RWPE1 (cell line): ENCODE measurements around the gene DEXI.
"Not testable (repeated sequence)": the region's sequence is repeated elsewhere in the genome, so short reads cannot be mapped to it uniquely, and the experiment has no call there.

Experiments
- CTCF ChIA-PET: fragments of 350-600 bp; sonication (Branson Sonifier 250); formaldehyde crosslinking; extraction: SDS; loops from one replicate; lab custom pipeline; 2021; lab: Yijun Ruan, JAX
- POLR2A ChIA-PET: fragments of 400-600 bp; formaldehyde crosslinking; extraction: SDS; loops from one replicate; lab custom pipeline; 2020; ENCODE audit warnings: antibody characterized with exemption; ENCODE audit not compliant: low non-redundant PET; lab: Yijun Ruan, JAX
- DNase-seq: peaks from one replicate; pipeline ENCODE4 v3.0.0; 2012; ENCODE audit warnings: low spot score
- H3K27ac ChIP-seq: fragments of 450-650 bp; 2 replicates; pipeline ENCODE4 v1.5.1; 2017
- TF ChIP-seq, protein P1 (sequence below): fragments of 450-650 bp; conservative IDR thresholded peaks from 2 replicates; pipeline ENCODE4 v1.5.1; 2017; ENCODE audit warnings: low read depth, mild to moderate bottlenecking

DEXI gene

DNA sequence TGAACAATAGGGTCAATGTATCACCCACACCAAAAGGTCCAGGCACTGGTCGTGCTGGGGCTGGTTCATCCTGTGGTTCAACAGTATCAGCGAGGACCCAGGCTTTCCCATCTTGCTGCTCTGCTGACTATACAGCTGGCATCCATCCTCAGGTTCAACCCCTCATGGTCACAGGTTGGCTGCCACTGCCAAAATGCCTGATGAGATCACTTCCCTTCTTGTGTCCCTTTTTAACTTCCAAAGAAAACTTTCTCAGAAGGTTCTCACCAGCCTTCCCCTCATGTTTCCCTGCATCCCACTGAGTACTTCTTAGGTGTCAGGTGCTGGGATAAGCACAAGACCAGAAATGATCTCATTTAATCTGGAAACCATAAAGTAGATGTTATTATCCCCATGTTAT, 27.8 kb upstream of the DEXI start:
- POLR2A ChIA-PET: no interaction called here
- DNase-seq: no peak
- no peak overlapping the region for H3K27ac ChIP-seq
- TF ChIP-seq, protein P1, sequence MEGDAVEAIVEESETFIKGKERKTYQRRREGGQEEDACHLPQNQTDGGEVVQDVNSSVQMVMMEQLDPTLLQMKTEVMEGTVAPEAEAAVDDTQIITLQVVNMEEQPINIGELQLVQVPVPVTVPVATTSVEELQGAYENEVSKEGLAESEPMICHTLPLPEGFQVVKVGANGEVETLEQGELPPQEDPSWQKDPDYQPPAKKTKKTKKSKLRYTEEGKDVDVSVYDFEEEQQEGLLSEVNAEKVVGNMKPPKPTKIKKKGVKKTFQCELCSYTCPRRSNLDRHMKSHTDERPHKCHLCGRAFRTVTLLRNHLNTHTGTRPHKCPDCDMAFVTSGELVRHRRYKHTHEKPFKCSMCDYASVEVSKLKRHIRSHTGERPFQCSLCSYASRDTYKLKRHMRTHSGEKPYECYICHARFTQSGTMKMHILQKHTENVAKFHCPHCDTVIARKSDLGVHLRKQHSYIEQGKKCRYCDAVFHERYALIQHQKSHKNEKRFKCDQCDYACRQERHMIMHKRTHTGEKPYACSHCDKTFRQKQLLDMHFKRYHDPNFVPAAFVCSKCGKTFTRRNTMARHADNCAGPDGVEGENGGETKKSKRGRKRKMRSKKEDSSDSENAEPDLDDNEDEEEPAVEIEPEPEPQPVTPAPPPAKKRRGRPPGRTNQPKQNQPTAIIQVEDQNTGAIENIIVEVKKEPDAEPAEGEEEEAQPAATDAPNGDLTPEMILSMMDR: no peak
- CTCF ChIA-PET: interaction anchor here (1.3 kb wide), 1 partner anchor 171 kb away, joined by 6 read pairs; no protein-coding TSS in a partner anchor

DNA sequence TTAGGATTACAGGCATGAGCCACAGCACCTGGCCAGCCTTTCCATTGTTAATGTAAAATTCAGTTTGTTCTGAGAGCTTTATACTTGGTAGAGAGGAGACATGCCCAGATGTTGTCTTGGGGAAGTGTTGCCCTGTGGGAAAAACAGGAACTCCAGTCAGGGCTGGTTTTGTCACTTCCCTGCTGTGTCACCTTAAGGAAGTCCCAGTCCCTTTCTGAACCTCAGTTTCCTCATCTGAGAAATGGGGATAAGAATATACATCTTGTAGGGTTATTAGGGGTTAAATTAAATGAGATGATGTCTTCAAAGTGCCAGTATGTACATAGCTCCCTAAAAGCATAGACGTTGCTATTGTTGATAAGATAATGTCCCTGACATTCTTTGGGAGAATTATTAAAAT, 27.3 kb upstream of the DEXI start:
- no peak overlapping the region for H3K27ac ChIP-seq
- TF ChIP-seq, protein P1: no peak
- ChIA-PET POLR2A (no interaction called here), CTCF (no interaction called here)
- no peak for DNase-seq

GRCh38 chr16:10968498-10968897, 26.2 kb upstream of the DEXI start:
- H3K27ac ChIP-seq: peak overlapping the region; percentile 33
- CTCF ChIA-PET: interaction anchor here (1.6 kb wide), 1 partner anchor 287 kb away, joined by 5 read pairs; the partner anchor contains the start of gene SOCS1
- DNase-seq: no peak
- POLR2A ChIA-PET: no interaction called here
- TF ChIP-seq, protein P1: no peak

DNA sequence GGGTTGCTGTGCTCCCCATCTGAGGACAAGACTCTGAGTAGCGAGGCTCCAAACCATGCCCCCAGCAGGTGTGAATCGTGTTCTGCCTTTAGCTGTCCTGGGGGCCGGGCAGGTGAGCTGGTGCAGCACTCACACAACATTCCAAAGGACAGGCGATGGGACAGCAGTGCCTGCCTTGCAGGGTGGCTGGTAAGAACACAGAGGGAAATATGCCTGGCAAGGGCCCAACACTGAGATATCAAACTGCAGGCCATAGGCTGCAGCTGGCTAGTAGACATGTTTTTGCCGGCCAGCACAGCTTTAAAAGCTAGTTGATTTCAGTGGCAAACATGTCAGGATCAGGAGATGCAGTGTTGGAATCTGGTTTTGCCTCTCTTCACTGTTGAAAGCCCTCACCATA, 25.7 kb upstream of the DEXI start:
- POLR2A ChIA-PET: no interaction called here
- peak overlapping the region; percentile 33 for H3K27ac ChIP-seq
- DNase-seq: no peak
- CTCF ChIA-PET: interaction anchor here (1.6 kb wide), 1 partner anchor 288 kb away, joined by 5 read pairs; the partner anchor contains the start of gene SOCS1
- TF ChIP-seq, protein P1: no peak

DNA sequence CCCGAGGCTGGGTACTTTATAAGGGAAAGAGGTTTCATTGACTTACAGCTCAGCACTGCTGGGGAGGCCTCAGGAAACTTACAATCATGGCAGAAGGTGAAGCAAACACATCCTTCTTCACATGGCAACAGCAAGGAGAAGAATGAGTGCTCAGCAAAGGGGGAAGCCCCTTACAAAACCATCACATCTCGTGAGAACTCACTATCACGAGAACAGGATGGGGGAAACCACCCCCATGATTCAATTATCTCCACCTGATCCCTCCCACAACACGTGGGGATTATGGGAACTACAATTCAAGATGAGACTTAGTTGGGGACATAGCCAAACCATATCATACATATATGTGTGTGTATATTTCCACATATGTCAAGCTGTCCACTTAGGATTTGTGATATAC, 24.3 kb upstream of the DEXI start:
- POLR2A ChIA-PET, H3K27ac ChIP-seq, DNase-seq, CTCF ChIA-PET: not testable (repeated sequence)

GRCh38 chr16:10966129-10966528, 23.9 kb upstream of the DEXI start:
- DNase-seq: no peak
- TF ChIP-seq, protein P1: no peak
- H3K27ac ChIP-seq: no peak overlapping the region
- POLR2A ChIA-PET: no interaction called here
- CTCF ChIA-PET: interaction anchor here (0.6 kb wide), 1 partner anchor 945 kb away, joined by 8 read pairs; no protein-coding TSS in a partner anchor

- H3K27ac ChIP-seq: no peak overlapping the region
- TF ChIP-seq, protein P1: no peak
- ChIA-PET CTCF (interaction anchor here (0.6 to 0.7 kb wide), 3 partner anchors 20 to 946 kb away, joined by 3 to 8 read pairs (median 3); no protein-coding TSS in a partner anchor), POLR2A (no interaction called here)
- DNase-seq: no peak
These were observed 23.3 kb upstream of the DEXI start for GRCh38 chr16:10965440-10966061.
